ENCODE data around the gene RBMY1F.
"Not testable (repeated sequence)": the region's sequence is repeated elsewhere in the genome, so short reads cannot be mapped to it uniquely, and the experiment has no call there.

RBMY1F gene

GRCh38 chrY:22182823-22183222 is at the start of gene RBMY1F:
RBMY1F (minus strand) TSS chrY:22182923; CDS start chrY:22180969, 1,954 bp downstream.
- DNase-seq = not testable (repeated sequence)

GRCh38 chrY:22151144-22151543 is 31.6 kb downstream of the RBMY1F start:
- DNase-seq = not testable (repeated sequence)

DNA sequence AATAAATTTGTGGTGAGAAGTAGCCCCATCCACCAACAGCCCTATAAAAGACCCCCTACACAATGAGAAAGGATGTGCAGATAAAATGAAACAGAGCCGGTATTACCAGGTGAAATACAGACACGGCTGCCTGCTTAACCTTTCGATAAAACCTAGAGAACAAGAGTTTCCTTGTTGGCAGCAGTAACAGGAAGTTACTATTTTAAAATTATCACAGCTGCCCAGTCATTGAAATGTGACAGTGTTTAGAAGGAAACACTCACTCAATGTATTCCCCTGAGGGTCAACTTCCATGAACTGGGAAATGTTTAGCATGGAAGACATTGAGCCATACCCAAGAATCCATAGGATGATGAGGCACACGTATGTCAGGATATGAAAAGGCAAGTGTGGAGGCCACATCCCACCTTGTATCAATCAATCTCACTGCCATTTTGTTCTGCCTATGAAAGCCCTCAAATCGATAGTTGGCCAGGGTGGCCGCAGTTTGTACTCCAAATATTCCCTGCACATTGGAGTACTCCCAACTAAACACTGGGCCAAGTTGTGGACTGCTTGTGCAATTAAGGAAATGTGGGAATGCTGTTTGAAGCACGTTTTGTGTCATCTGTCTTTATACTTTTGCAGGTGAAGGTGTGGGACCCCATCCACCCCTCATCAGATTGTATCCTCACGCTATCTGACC is 41.6 kb downstream of the RBMY1F start:
- not testable (repeated sequence) for DNase-seq

DNA sequence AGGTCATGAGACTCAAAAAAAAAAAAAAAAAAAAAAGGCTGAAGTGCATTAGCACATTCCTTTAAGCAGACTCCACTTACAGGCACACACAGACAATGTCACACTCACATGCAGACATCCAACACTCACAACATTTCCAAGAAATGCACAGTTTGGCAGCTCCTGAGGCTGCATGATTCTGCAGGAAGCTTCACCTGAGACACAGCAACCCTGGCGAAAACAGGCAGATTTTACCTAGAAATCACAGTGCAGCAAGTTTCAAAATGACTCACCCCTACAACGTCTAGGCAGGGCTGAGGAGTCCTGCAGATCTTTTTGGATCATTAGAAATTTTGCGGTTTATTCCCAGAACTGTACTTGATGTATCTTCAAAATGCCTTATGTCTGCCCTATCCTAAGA is 48.0 kb downstream of the RBMY1F start:
- not testable (repeated sequence) for DNase-seq

- DNase-seq = not testable (repeated sequence)
Measured at GRCh38 chrY:22130494-22130893, 52.2 kb downstream of the RBMY1F start.
